Duodenal mucosa (tissue), 2 donors: ENCODE results near the gene GCK.

Experiments
- H3K27ac ChIP-seq: one replicate; pipeline ENCODE4 v1.7.0; 2013; ENCODE audit warnings: low read depth, low read length
- H3K27me3 ChIP-seq, 2 donors: one replicate each; pipeline ENCODE4 v1.7.0; 2013; ENCODE audit warnings: low read length in 2 of 2, control low read depth in 1 of 2; ENCODE audit not compliant: insufficient read depth in 2 of 2, control insufficient read depth in 1 of 2
- H3K36me3 ChIP-seq, 2 donors: one replicate each; pipeline ENCODE4 v1.7.0; 2013; ENCODE audit warnings: low read length in 2 of 2, control low read depth in 1 of 2; ENCODE audit not compliant: insufficient read depth in 2 of 2, control insufficient read depth in 1 of 2
- H3K4me1 ChIP-seq, 2 donors: one replicate each; pipeline ENCODE4 v1.7.0; 2013; ENCODE audit warnings: low read length in 2 of 2, control low read depth in 1 of 2; ENCODE audit not compliant: insufficient read depth in 2 of 2, control insufficient read depth in 1 of 2
- H3K4me3 ChIP-seq, 2 donors: one replicate each; pipeline ENCODE4 v1.7.0; 2013; ENCODE audit warnings: low read length in 2 of 2, low read depth in 1 of 2
- H3K9ac ChIP-seq, 2 donors: one replicate each; pipeline ENCODE4 v1.7.0; 2013; ENCODE audit warnings: low read length in 2 of 2, low read depth in 1 of 2
- H3K9me3 ChIP-seq, 2 donors: one replicate each; pipeline ENCODE4 v1.7.0; 2013; ENCODE audit warnings: low read length in 2 of 2, control low read depth in 1 of 2; ENCODE audit not compliant: control insufficient read depth in 1 of 2

GCK gene

GRCh38 chr7:44119829-44120380 lies 69.3 kb downstream of the GCK start:
- Histone ChIP-seq H3K36me3 (peaks cover 9 to 46% of the 10 kb centered on the region in 2 donors), H3K9me3 (no peaks in the 10 kb centered on the region)

GRCh38 chr7:44117801-44118429 lies 71.3 kb downstream of the GCK start:
- peaks cover 12 to 54% of the 10 kb centered on the region in 2 donors for H3K36me3 ChIP-seq
- H3K4me1 ChIP-seq, result peaks cover 5 to 6% of the 10 kb centered on the region in 2 donors
- no peak overlapping the region for H3K27ac ChIP-seq
- H3K9ac ChIP-seq, result no peak overlapping the region
- no peaks in the 10 kb centered on the region for H3K27me3 ChIP-seq
- no peaks in the 10 kb centered on the region for H3K9me3 ChIP-seq
- no peak overlapping the region for H3K4me3 ChIP-seq

More at GRCh38 chr7:44119829-44120380, 69.3 kb downstream of the GCK start:
- H3K9ac ChIP-seq, result no peak overlapping the region
- H3K27me3 ChIP-seq, result no peaks in the 10 kb centered on the region
- peaks cover 6 to 12% of the 10 kb centered on the region in 2 donors for H3K4me1 ChIP-seq
- no peak overlapping the region for H3K4me3 ChIP-seq
- H3K27ac ChIP-seq, result no peak overlapping the region

GRCh38 chr7:44116789-44117666 lies 72.2 kb downstream of the GCK start:
- Histone ChIP-seq H3K36me3 (peaks cover 12 to 54% of the 10 kb centered on the region in 2 donors), H3K4me1 (no peaks in the 10 kb centered on the region), H3K27me3 (no peaks in the 10 kb centered on the region), H3K27ac (no peak overlapping the region), H3K9ac (no peak overlapping the region), H3K9me3 (no peaks in the 10 kb centered on the region), H3K4me3 (no peak overlapping the region)

- H3K36me3 ChIP-seq, result peaks cover 12 to 51% of the 10 kb centered on the region in 2 donors
- no peak overlapping the region for H3K4me3 ChIP-seq
- no peak overlapping the region for H3K9ac ChIP-seq
- H3K27ac ChIP-seq, result no peak overlapping the region
- H3K4me1 ChIP-seq, result no peaks in the 10 kb centered on the region
- no peaks in the 10 kb centered on the region for H3K9me3 ChIP-seq
- no peaks in the 10 kb centered on the region for H3K27me3 ChIP-seq
These were observed 73.0 kb downstream of the GCK start for GRCh38 chr7:44116087-44116788.

GRCh38 chr7:44114586-44115310 lies 74.5 kb downstream of the GCK start:
- Histone ChIP-seq H3K9ac (no peak overlapping the region), H3K27ac (no peak overlapping the region), H3K27me3 (no peaks in the 10 kb centered on the region), H3K4me3 (no peak overlapping the region), H3K4me1 (no peaks in the 10 kb centered on the region), H3K36me3 (peaks cover 12 to 41% of the 10 kb centered on the region in 2 donors), H3K9me3 (no peaks in the 10 kb centered on the region)

- Histone ChIP-seq H3K9me3 (no peaks in the 10 kb centered on the region), H3K27me3 (no peaks in the 10 kb centered on the region), H3K27ac (no peak overlapping the region), H3K36me3 (peaks cover 12 to 34% of the 10 kb centered on the region in 2 donors), H3K4me1 (no peaks in the 10 kb centered on the region), H3K9ac (no peak overlapping the region), H3K4me3 (no peak overlapping the region)
These were observed 75.4 kb downstream of the GCK start for GRCh38 chr7:44113764-44114354.

GRCh38 chr7:44112997-44113763 lies 76.1 kb downstream of the GCK start:
- H3K36me3 ChIP-seq, result peaks cover 12 to 33% of the 10 kb centered on the region in 2 donors
- H3K9ac ChIP-seq, result no peak overlapping the region
- H3K27me3 ChIP-seq, result no peaks in the 10 kb centered on the region
- H3K4me3 ChIP-seq, result peak overlapping the region in 1 of 2 donors; percentile 24
- no peaks in the 10 kb centered on the region for H3K4me1 ChIP-seq
- no peak overlapping the region for H3K27ac ChIP-seq
- H3K9me3 ChIP-seq, result no peaks in the 10 kb centered on the region

- H3K27ac ChIP-seq, result no peak overlapping the region
- no peak overlapping the region for H3K9ac ChIP-seq
- no peaks in the 10 kb centered on the region for H3K9me3 ChIP-seq
- H3K27me3 ChIP-seq, result no peaks in the 10 kb centered on the region
- peak overlapping the region in 1 of 2 donors; percentile 24 for H3K4me3 ChIP-seq
- H3K4me1 ChIP-seq, result no peaks in the 10 kb centered on the region
- peaks cover 8 to 25% of the 10 kb centered on the region in 2 donors for H3K36me3 ChIP-seq
These were observed 76.8 kb downstream of the GCK start for GRCh38 chr7:44112231-44112996.
